ENCODE measurements around the gene MGMT. TPM values are rescaled to one million over a fixed set of nuclear protein-coding genes. Genes with fewer than 3 reads are reported as not detected.

The MGMT gene
- total and polyA plus RNA-seq, 9 of the 15 experiments (the other 6 are each of a cell fraction or from before 2014, with no cell fraction given) = 0.03 to 0.29 (median 0.11) TPM; not detected in 4

DNA sequence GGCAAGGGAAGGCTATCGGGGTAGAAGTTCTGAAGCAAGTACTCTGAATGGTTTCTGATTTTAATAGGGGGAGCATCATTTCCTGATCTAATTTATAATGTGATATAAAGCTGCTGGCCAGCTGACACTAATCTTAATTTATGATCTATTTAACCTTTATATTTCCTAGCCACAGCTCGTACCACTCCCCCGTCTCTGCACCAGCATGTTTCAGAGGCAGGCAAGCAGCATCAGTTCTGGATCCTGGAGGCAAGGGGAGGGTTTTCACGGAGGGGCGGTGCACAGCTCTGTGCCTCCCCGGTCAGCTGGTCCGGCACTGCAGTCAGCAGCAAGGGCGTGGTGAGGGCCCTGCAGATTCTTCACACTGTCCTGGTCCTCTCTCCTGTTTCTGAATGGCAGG is 30.0 kb downstream of the MGMT start:
- no peak overlapping the region for H3K4me2 ChIP-seq (ENCODE audit: insufficient read depth, low read length)
- H3K4me3 ChIP-seq = no peak overlapping the region
- 1% methylated on average over 8 of the region's 8 CpGs for WGBS (ENCODE audit: insufficient coverage, low coverage, missing lambda C conversion rate)
- no TSS peak for BruUV-seq (replicated peaks)
- no peak overlapping the region for H3K27ac ChIP-seq (ENCODE audit: extremely low read depth, low read depth, low read length)
- ATAC-seq (no peak), DNase-seq (ENCODE audit: extremely low read depth in 1 of 4, low spot score in 3 of 4) (no peak), FAIRE-seq (no peak)
- H3K9ac ChIP-seq (ENCODE audit: insufficient read depth in 1 of 2, low read depth in 2 of 2, low read length in 2 of 2) = no peak overlapping the region
- no peak overlapping the region for H2AFZ ChIP-seq (ENCODE audit: low read depth, low read length)
- H3K36me3 ChIP-seq (ENCODE audit: control insufficient read depth, insufficient read depth, low read length) = no peaks in the 10 kb centered on the region
- H3K4me1 ChIP-seq (replicated peaks in 1 of 2; ENCODE audit: control insufficient read depth in 2 of 2, insufficient read depth in 2 of 2, low read length in 2 of 2) = no peaks in the 10 kb centered on the region
- no peaks in the 10 kb centered on the region for H3K27me3 ChIP-seq (ENCODE audit: control insufficient read depth in 2 of 2, insufficient read depth in 2 of 2, low read length in 2 of 2)
- ChIA-PET CTCF (ENCODE audit: low intra/inter-chr PET ratio) (no interaction called here), POLR2A (no interaction called here)
- no peak for TF ChIP-seq ZNF778 (CRISPR knock-in tag; IDR thresholded peaks at IDR 0.05)
- no peak for TF ChIP-seq NELFE (IDR thresholded peaks at IDR 0.05; ENCODE audit: insufficient read depth, insufficient read length)
- H3K9me1 ChIP-seq (ENCODE audit: control insufficient read depth, insufficient read depth, low read length) = no peaks in the 10 kb centered on the region
- H4K20me1 ChIP-seq (replicated peaks; ENCODE audit: control insufficient read depth, insufficient read depth, low read length) = no peaks in the 10 kb centered on the region
- H3K79me2 ChIP-seq (ENCODE audit: control insufficient read depth, insufficient read depth, low read length) = no peaks in the 10 kb centered on the region
- no peaks in the 10 kb centered on the region for H3K9me3 ChIP-seq (replicated peaks; ENCODE audit: control insufficient read depth, insufficient read depth, low read depth, low read length)
- in situ Hi-C loops (cut with MboI) (no loop called here), intact Hi-C loops (cut with micrococcal nuclease) (no loop called here)

GRCh38 chr10:129498680-129499079 is 31.6 kb downstream of the MGMT start:
- no peaks in the 10 kb centered on the region for H4K20me1 ChIP-seq (replicated peaks; ENCODE audit: control insufficient read depth, insufficient read depth, low read length)
- CTCF ChIA-PET (ENCODE audit: low intra/inter-chr PET ratio) = no interaction called here
- H3K27ac ChIP-seq (ENCODE audit: extremely low read depth, low read depth, low read length) = no peak overlapping the region
- intact Hi-C loops (cut with micrococcal nuclease) (no loop called here), in situ Hi-C loops (cut with MboI) (no loop called here)
- H3K4me2 ChIP-seq (ENCODE audit: insufficient read depth, low read length) = no peak overlapping the region
- no peaks in the 10 kb centered on the region for H3K9me3 ChIP-seq (replicated peaks; ENCODE audit: control insufficient read depth, insufficient read depth, low read depth, low read length)
- no peaks in the 10 kb centered on the region for H3K36me3 ChIP-seq (ENCODE audit: control insufficient read depth, insufficient read depth, low read length)
- no peaks in the 10 kb centered on the region for H3K79me2 ChIP-seq (ENCODE audit: control insufficient read depth, insufficient read depth, low read length)
- WGBS (ENCODE audit: insufficient coverage, low coverage, missing lambda C conversion rate) = 0% methylated on average over 2 of the region's 2 CpGs
- H3K9me1 ChIP-seq (ENCODE audit: control insufficient read depth, insufficient read depth, low read length) = no peaks in the 10 kb centered on the region
- no peak overlapping the region for H2AFZ ChIP-seq (ENCODE audit: low read depth, low read length)
- no TSS peak for BruUV-seq (replicated peaks)
- DNase-seq (ENCODE audit: extremely low read depth in 1 of 4, low spot score in 3 of 4) (peak in 2 of 4 experiments; percentile 7 to 8), FAIRE-seq (no peak), ATAC-seq (no peak)
- no peak overlapping the region for H3K4me3 ChIP-seq
- H3K4me1 ChIP-seq (replicated peaks in 1 of 2; ENCODE audit: control insufficient read depth in 2 of 2, insufficient read depth in 2 of 2, low read length in 2 of 2) = no peaks in the 10 kb centered on the region
- H3K27me3 ChIP-seq (ENCODE audit: control insufficient read depth in 2 of 2, insufficient read depth in 2 of 2, low read length in 2 of 2) = no peaks in the 10 kb centered on the region
- POLR2A ChIA-PET = no interaction called here
- no peak overlapping the region for H3K9ac ChIP-seq (ENCODE audit: insufficient read depth in 1 of 2, low read depth in 2 of 2, low read length in 2 of 2)
- TF ChIP-seq THRA (IDR thresholded peaks at IDR 0.05) (no peak), NFIC (IDR thresholded peaks at IDR 0.05) (no peak), MLLT1 (IDR thresholded peaks at IDR 0.05) (no peak), MIER1 (IDR thresholded peaks at IDR 0.05; ENCODE audit: low read depth) (no peak), GTF2A2 (tag; IDR thresholded peaks at IDR 0.05) (no peak), DPF2 (IDR thresholded peaks at IDR 0.05) (no peak)
- TF ChIP-seq, protein P1, sequence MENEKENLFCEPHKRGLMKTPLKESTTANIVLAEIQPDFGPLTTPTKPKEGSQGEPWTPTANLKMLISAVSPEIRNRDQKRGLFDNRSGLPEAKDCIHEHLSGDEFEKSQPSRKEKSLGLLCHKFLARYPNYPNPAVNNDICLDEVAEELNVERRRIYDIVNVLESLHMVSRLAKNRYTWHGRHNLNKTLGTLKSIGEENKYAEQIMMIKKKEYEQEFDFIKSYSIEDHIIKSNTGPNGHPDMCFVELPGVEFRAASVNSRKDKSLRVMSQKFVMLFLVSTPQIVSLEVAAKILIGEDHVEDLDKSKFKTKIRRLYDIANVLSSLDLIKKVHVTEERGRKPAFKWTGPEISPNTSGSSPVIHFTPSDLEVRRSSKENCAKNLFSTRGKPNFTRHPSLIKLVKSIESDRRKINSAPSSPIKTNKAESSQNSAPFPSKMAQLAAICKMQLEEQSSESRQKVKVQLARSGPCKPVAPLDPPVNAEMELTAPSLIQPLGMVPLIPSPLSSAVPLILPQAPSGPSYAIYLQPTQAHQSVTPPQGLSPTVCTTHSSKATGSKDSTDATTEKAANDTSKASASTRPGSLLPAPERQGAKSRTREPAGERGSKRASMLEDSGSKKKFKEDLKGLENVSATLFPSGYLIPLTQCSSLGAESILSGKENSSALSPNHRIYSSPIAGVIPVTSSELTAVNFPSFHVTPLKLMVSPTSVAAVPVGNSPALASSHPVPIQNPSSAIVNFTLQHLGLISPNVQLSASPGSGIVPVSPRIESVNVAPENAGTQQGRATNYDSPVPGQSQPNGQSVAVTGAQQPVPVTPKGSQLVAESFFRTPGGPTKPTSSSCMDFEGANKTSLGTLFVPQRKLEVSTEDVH (IDR thresholded peaks at IDR 0.05; ENCODE audit: low read depth, partially characterized antibody) = no peak

All from K562 (cell line).